Tibial artery (tissue), 4 donors: ENCODE data around the gene CSPG4.
"Not testable (repeated sequence)": the region's sequence is repeated elsewhere in the genome, so short reads cannot be mapped to it uniquely, and the experiment has no call there.

Experiments used
- DNase-seq, 2 donors: peaks; one replicate each; pipeline ENCODE4 v3.0.0-alpha.2; 2019
- H3K27ac ChIP-seq, 2 donors: fragments of 200-600 bp; sonication (generic) in 1 of 2; 1 replicate in 1 of 2; 2 replicates in 1 of 2; pipeline ENCODE4 v1.5.1; 2018 to 2019; ENCODE audit warnings: mild to moderate bottlenecking in 1 of 2
- H3K27me3 ChIP-seq, 2 donors: fragments of 200-600 bp; sonication (generic) in 1 of 2; one replicate each; pipeline versions ENCODE4 v1.5.1 to v1.6.0; 2016 to 2019
- H3K36me3 ChIP-seq, 3 donors: fragments of 200-600 bp; sonication (generic) in 2 of 3; one replicate each; pipeline ENCODE4 v1.5.1; 2016 to 2019; ENCODE audit warnings: mild to moderate bottlenecking in 2 of 3
- H3K4me1 ChIP-seq, 4 donors: fragments of 200-600 bp; sonication (generic) in 2 of 4; 1 replicate in 3 of 4; 2 replicates in 1 of 4; pipeline ENCODE4 v1.5.1; 2016 to 2019
- H3K4me3 ChIP-seq, 2 donors: fragments of 200-600 bp; sonication (generic) in 1 of 2; 1 replicate in 1 of 2; 2 replicates in 1 of 2; pipeline ENCODE4 v1.5.1; 2018 to 2019; ENCODE audit warnings: mild to moderate bottlenecking in 2 of 2
- H3K9me3 ChIP-seq, 3 donors: fragments of 200-600 bp; sonication (generic) in 1 of 3; one replicate each; pipeline ENCODE4 v1.5.1; 2016 to 2019
- CTCF ChIP-seq, 2 experiments: fragments of 200-600 bp in 1 of 2; fragments of 450-650 bp in 1 of 2; IDR thresholded peaks; one replicate each; pipeline ENCODE4 v1.5.1; 2017 to 2019; ENCODE audit warnings: antibody characterized with exemption in 2 of 2, mild to moderate bottlenecking in 1 of 2, moderate library complexity in 1 of 2
- intact Hi-C: fragments of 100-400 bp; cut with DNase I; formaldehyde crosslinking; loops from one replicate; pipeline ENCODE4 v1.15.0; 2023; ENCODE audit warnings: low total_unique reads

CSPG4 gene

GRCh38 chr15:75714195-75714594, 1.5 kb upstream of the CSPG4 start:
- peaks cover 0 to 4% (median 0%) of the 10 kb centered on the region in 3 donors for H3K36me3 ChIP-seq
- no peaks in the 10 kb centered on the region for H3K9me3 ChIP-seq
- H3K27me3 ChIP-seq: no peaks in the 10 kb centered on the region
- H3K27ac ChIP-seq: peak overlapping the region; percentile 95 to 98
- no peak for TF ChIP-seq CTCF (IDR thresholded peaks at IDR 0.05)
- no peak for DNase-seq
- H3K4me1 ChIP-seq: peaks cover 0 to 59% (median 41%) of the 10 kb centered on the region in 4 donors
- no peak overlapping the region for H3K4me3 ChIP-seq
- intact Hi-C loops: no loop called here

GRCh38 chr15:75713338-75713895, 769 bp upstream of the CSPG4 start:
- Histone ChIP-seq H3K4me3 (peak overlapping the region; percentile 86 to 92), H3K9me3 (no peaks in the 10 kb centered on the region), H3K27me3 (no peaks in the 10 kb centered on the region), H3K27ac (peak overlapping the region; percentile 95 to 98), H3K36me3 (peaks cover 0 to 9% (median 0%) of the 10 kb centered on the region in 3 donors), H3K4me1 (peaks cover 0 to 62% (median 49%) of the 10 kb centered on the region in 4 donors)
- no peak for TF ChIP-seq CTCF (IDR thresholded peaks at IDR 0.05)
- peak in 1 of 2 donors; percentile 90 for DNase-seq
- intact Hi-C loops: no loop called here

GRCh38 chr15:75711495-75711894, 1.2 kb downstream of the CSPG4 start:
- H3K27ac ChIP-seq: peak overlapping the region; percentile 95 to 98
- H3K27me3 ChIP-seq, H3K36me3 ChIP-seq, intact Hi-C loops, H3K9me3 ChIP-seq, DNase-seq: not testable (repeated sequence)
- peaks cover 0 to 57% (median 45%) of the 10 kb centered on the region in 4 donors for H3K4me1 ChIP-seq
- H3K4me3 ChIP-seq: peak overlapping the region; percentile 86 to 92

GRCh38 chr15:75710874-75711273, 1.8 kb downstream of the CSPG4 start:
- peak overlapping the region; percentile 95 to 98 for H3K27ac ChIP-seq
- intact Hi-C loops: not testable (repeated sequence)

GRCh38 chr15:75709458-75709857, 3.2 kb downstream of the CSPG4 start:
- Histone ChIP-seq H3K4me3 (peak overlapping the region; percentile 53 to 86), H3K4me1 (peaks cover 0 to 63% (median 57%) of the 10 kb centered on the region in 4 donors), H3K36me3 (peaks cover 0 to 21% (median 6%) of the 10 kb centered on the region in 3 donors), H3K27ac (peak overlapping the region; percentile 95 to 98)
- H3K9me3 ChIP-seq, H3K27me3 ChIP-seq, intact Hi-C loops: not testable (repeated sequence)
- DNase-seq: peak; percentile 79 to 97

More at GRCh38 chr15:75710874-75711273, 1.8 kb downstream of the CSPG4 start:
- not testable (repeated sequence) for DNase-seq, H3K9me3 ChIP-seq, H3K27me3 ChIP-seq
- peaks cover 0 to 62% (median 51%) of the 10 kb centered on the region in 4 donors for H3K4me1 ChIP-seq
- peak overlapping the region; percentile 53 to 86 for H3K4me3 ChIP-seq
- peaks cover 0 to 16% (median 0%) of the 10 kb centered on the region in 3 donors for H3K36me3 ChIP-seq

- intact Hi-C loops: no loop called here
- no peak for TF ChIP-seq CTCF (IDR thresholded peaks at IDR 0.05)
- Histone ChIP-seq H3K4me1 (peaks cover 0 to 63% (median 56%) of the 10 kb centered on the region in 4 donors), H3K27me3 (no peaks in the 10 kb centered on the region), H3K4me3 (peak overlapping the region in 1 of 2 donors; percentile 30), H3K36me3 (peaks cover 0 to 21% (median 6%) of the 10 kb centered on the region in 3 donors), H3K9me3 (no peaks in the 10 kb centered on the region), H3K27ac (peak overlapping the region; percentile 91 to 99)
- DNase-seq: no peak
Observed at GRCh38 chr15:75706682-75706954, 6.0 kb downstream of the CSPG4 start.

- Histone ChIP-seq H3K27me3 (no peaks in the 10 kb centered on the region), H3K36me3 (peaks cover 2 to 21% (median 6%) of the 10 kb centered on the region in 3 donors), H3K4me1 (peaks cover under 1 to 69% (median 62%) of the 10 kb centered on the region in 4 donors), H3K4me3 (peak overlapping the region; percentile 12 to 30), H3K27ac (peak overlapping the region; percentile 91 to 99), H3K9me3 (no peaks in the 10 kb centered on the region)
- TF ChIP-seq CTCF (IDR thresholded peaks at IDR 0.05): no peak
- intact Hi-C loops: no loop called here
- no peak for DNase-seq
Observed at GRCh38 chr15:75705854-75706681, 6.6 kb downstream of the CSPG4 start.

- H3K27me3 ChIP-seq, H3K9me3 ChIP-seq, intact Hi-C loops, DNase-seq: not testable (repeated sequence)
- peak overlapping the region; percentile 29 to 30 for H3K4me3 ChIP-seq
- H3K27ac ChIP-seq: peak overlapping the region; percentile 91 to 99
- peaks cover 4 to 20% (median 6%) of the 10 kb centered on the region in 3 donors for H3K36me3 ChIP-seq
- peaks cover 7 to 76% (median 69%) of the 10 kb centered on the region in 4 donors for H3K4me1 ChIP-seq
Observed at GRCh38 chr15:75705375-75705774, 7.3 kb downstream of the CSPG4 start.
